AG20443 (cell line): ENCODE measurements around the gene CPSF6.
"Not testable (repeated sequence)": the region's sequence is repeated elsewhere in the genome, so short reads cannot be mapped to it uniquely, and the experiment has no call there.

Experiments used
- DNase-seq: peaks from one replicate; pipeline ENCODE4 v3.0.0; 2012; ENCODE audit warnings: low spot score, mixed read lengths

Gene CPSF6

GRCh38 chr12:69258655-69259054, 19.3 kb downstream of the CPSF6 start:
- DNase-seq: no peak

- no peak for DNase-seq
These were observed 23.1 kb downstream of the CPSF6 start for GRCh38 chr12:69262264-69262974.

GRCh38 chr12:69265205-69265604, 25.8 kb downstream of the CPSF6 start:
- DNase-seq: no peak

DNA sequence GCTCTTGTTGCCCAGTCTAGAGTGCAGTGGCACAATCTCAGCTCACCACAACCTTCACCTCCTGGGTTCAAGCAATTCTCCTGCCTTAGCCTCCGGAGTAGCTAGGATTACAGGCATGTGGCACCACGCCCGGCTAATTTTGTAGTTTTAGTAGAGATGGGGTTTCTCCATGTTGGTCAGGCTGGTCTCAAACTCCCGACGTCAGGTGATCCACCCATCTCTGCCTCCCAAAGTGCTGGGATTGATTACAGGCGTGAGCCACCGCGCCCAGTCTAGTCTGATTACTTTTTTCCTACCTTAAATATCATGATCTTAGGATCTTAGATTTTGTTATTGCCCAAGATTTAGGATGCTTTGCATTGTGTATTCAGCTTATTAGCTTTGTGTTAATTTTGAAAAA, 26.3 kb downstream of the CPSF6 start:
- DNase-seq: not testable (repeated sequence)

- no peak for DNase-seq
These were observed 26.8 kb downstream of the CPSF6 start for GRCh38 chr12:69266036-69266635.

DNA sequence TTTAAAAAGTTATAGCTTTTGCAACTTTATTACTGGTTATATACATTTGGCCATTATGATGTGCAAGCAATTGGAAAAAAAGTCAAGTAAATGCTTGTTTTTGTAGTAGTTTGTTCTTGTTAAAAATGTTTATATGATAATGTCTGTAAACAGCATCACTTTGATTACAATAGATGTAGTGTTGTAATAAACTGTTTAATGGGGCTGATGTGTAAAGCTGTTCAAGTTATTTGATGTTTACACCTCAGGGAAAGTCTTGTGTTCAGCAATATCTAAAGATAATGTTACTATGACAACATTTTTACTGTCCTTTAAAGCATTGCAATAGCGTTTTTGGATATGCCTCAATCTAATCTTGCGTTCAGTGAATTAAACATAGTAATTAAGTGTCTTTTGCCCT, 30.4 kb downstream of the CPSF6 start:
- DNase-seq: no peak

DNA sequence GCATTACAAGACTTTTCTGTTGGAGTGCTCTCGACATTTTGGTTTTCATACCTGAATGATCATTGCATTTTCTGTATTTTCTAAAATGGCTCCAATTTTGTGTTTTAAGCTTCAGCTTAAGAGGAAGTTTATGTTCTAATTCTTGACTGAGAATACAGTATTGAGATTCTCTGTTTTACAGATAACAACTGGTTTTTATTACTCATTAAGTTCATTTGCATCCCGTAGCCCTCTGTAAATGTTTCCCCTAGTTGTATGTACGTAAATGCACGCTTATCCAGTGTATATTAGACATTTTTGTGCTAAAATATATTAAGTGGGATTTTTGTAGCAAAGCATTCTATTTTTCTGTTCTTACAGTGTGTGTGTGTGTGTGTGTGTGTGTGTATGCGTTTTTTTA, 33.1 kb downstream of the CPSF6 start:
- DNase-seq: no peak

DNA sequence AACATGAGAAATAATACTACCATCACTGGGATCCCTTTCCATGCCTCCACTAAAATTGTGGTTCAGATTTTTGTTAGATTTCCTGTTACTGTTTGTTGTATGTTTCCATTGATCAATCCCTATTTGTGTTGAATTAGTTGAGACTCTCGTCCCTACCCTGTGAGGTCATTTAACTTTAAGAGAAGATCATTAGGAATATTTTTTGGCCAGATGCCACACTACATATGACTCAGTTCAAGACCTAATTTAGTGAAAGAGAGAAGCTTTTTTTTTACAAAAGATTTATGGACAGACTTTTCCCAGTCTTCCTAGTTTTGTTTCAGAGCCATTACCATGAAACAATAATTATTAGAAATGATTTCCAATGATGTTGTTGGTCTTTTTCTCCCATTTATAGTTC, 35.5 kb downstream of the CPSF6 start:
- DNase-seq: no peak

- DNase-seq: no peak
These were observed 36.1 kb downstream of the CPSF6 start for GRCh38 chr12:69275471-69275891.

DNA sequence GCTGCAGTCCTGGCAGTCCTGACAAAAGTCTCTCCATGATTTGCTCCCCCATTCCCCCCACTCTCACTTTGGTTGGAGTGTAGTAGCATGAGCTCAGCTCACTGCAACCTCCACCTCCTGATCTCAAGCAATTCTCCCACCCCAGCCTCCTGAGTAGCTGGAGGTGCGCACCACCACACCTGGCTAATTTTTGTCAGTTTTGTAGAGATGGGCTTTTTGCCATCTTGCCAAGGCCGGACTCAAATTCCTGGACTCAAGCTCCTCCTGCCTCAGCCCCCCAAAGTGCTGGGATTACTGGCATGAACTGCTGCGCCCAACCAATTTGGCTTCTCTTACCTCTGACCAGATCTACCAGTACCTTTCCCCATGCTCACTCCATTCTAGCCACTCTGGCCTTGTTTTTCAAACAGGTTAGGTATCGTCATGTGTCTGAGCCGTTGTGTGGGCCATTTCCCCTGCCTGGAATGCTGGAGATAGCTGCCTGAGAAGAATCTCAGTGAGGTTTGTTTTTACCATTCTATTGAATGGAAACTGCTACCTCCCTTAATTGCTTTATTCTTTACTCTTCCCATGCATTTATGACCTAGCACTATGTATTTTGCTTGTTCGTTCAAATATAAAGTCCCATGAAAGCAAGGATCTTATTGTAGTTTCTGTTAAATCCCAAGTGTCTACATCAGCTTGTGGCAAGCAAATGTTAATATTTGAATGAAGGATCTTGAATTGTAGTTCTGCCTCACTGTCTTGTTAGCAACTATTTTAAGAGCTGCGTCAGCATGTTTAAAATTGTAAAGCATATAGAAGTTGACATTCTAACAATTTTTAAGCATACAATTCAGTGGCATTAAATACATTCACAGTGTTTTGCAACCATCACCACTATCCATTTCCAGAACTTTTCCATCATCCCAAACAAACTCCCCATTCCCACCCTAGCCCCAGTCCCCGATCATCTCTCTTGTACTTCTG, 39.7 kb downstream of the CPSF6 start:
- no peak for DNase-seq

DNA sequence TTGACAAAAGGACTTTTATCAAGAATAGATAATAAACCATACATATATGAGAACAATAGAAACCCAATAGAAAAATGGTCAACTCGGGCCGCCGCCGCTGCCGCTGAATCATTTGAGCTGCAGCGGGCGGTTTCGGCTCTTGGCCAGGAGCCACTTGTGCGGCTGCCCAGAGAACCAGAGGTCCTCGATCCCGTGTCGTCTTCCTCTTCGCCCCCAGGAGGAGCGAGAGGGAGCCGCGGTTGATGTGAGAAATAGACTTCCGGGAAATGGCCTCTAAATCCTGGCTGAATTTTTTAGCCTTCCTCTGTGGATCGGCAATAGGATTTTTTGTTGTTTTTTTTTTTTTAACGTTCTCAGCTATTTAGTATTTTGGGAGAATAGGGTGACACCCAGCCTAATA, 44.8 kb downstream of the CPSF6 start:
- DNase-seq: peak; percentile 78

- no peak for DNase-seq
These were observed 48.2 kb downstream of the CPSF6 start for GRCh38 chr12:69287556-69287955.

- peak; percentile 67 for DNase-seq
These were observed 51.3 kb downstream of the CPSF6 start for GRCh38 chr12:69290545-69291277.

DNA sequence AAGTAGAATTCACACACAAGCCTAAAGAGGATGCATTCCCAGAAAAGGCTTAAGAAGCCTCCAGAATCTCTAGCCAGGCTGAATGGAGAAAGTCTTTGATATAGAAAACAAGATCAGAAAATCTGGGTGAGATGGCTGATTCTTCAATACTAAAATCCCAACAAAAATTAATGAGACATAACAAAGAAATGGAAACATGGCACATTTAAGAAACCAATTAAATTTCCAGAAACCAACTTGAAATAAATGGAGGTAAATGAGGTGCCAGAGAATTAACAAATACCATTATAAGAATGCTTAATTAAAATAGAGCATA, 51.9 kb downstream of the CPSF6 start:
- no peak for DNase-seq

GRCh38 chr12:69298133-69298532, 58.8 kb downstream of the CPSF6 start:
- DNase-seq: no peak

- DNase-seq: no peak
These were observed 59.6 kb downstream of the CPSF6 start for GRCh38 chr12:69298947-69299346.

DNA sequence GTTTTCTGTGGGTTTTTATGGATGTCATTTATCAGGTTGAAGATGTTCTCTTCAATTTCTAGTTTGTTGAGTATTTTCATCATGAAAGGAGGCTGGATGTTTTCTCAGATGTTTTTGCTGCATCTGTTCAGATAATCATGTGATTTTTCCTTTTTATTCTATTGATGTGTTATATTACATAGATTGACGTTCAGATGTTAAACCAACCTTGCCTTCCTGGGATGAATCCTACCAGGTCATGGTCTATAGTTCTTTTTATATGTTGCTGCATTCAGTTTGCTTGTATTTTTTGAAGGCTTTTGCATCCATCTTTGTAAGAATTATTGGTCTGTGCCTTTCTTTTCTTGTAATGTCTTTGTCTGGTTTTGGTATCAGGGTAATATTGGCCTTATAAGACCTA, 64.9 kb downstream of the CPSF6 start:
- DNase-seq: no peak

- DNase-seq: no peak
These were observed 70.1 kb downstream of the CPSF6 start for GRCh38 chr12:69309461-69309860.

GRCh38 chr12:69313209-69313608, 73.8 kb downstream of the CPSF6 start:
- no peak for DNase-seq

DNA sequence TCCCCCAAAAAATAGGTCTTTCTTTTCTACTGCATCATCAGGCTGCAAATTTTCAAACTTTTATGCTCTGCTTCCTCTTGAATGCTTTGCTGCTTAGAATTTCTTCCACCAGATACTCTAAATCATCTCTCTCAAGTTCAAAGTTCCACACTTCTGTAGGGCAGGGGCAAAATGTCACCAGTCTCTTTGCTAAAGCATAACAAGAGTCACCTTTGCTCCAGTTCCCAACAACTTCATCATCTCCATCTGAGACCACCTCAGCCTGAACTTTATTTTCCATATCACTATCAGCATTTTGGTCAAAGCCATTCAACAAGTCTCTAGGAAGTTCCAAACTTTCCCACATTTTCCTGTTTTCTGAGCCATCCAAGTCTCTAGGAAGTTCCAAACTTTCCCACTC, 77.4 kb downstream of the CPSF6 start:
- not testable (repeated sequence) for DNase-seq

GRCh38 chr12:69317233-69317632, 77.9 kb downstream of the CPSF6 start:
- DNase-seq: not testable (repeated sequence)

DNA sequence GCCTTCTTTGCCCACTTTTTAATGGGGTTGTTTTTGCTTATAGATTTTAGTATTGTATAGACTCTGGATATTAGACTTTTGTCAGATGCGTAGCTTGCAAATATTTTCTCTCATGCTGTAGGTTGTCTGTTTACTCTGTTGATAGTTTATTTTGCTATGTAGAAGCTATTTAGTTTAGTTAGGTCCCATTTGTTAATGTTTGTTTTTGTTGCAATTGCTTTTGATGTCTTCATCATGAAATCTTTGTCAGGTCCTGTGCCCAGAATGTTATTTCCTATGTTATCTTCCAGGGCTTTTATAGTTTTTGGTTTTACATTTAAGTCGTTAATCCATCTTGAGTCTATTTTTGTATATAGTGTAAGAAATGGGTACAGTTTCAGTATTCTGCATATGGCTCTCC, 78.9 kb downstream of the CPSF6 start:
- DNase-seq: no peak
